Astrocyte (in vitro differentiated cells and primary cell): Measurements from ENCODE around the gene KRT86.

Experiments
- EZH2 ChIP-seq: IDR thresholded peaks from 2 replicates; pipeline ENCODE4 v1.6.1; 2012; ENCODE audit warnings: mild to moderate bottlenecking, low read length, inconsistent platforms; ENCODE audit not compliant: insufficient read depth
- TF ChIP-seq, protein P1 (sequence below): IDR thresholded peaks from 2 replicates; pipeline ENCODE4 v1.5.1; 2011; ENCODE audit warnings: low read depth, mild to moderate bottlenecking, inconsistent platforms, low read length, moderate library complexity; ENCODE audit not compliant: insufficient read depth

DNA sequence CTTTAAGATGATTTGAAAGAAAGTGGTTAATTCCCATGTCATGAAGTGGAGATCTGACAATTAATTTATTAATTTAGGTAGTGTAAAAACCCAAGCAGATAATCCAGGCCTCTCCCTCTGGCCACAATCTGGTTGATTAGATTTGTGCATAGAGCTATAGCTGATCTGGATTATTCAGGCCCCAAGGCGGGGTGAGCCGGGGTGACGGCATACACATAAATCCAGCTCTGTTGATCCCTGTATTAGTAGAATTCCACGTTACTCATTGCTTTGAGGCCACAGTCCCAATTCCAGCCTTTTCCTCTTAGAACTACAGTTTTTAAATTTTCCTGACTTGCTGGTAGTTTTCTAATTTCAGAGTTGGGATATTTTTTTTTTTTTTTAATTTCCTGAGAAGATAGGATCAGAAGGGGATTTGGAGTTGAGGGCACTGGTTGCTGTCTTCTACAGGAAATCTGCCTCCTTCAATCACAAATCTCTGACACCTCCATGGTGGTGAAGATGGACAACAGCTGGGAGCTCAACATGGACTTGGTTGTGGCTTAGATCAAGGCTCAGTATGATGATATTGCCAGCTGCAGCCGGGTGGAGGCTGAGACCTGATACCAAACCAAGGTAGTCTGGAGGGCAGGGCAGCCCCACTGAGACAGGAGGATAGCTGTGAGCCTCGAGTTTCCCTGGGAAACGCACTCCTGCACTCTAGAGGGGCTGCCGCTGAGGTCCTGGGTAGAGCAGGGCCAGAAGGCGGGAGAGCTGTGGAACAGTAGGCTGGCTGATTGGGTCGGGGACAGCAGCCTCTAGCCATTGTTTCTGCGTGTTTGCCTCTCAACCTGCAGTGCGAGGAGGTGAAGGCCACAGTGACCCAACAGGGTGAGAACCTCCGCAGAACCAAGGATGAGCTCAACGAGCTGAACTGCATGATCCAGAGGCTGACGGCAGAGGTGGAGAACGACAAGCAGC lies 73.4 kb downstream of the KRT86 start:
- no peak for TF ChIP-seq EZH2
- TF ChIP-seq, protein P1, sequence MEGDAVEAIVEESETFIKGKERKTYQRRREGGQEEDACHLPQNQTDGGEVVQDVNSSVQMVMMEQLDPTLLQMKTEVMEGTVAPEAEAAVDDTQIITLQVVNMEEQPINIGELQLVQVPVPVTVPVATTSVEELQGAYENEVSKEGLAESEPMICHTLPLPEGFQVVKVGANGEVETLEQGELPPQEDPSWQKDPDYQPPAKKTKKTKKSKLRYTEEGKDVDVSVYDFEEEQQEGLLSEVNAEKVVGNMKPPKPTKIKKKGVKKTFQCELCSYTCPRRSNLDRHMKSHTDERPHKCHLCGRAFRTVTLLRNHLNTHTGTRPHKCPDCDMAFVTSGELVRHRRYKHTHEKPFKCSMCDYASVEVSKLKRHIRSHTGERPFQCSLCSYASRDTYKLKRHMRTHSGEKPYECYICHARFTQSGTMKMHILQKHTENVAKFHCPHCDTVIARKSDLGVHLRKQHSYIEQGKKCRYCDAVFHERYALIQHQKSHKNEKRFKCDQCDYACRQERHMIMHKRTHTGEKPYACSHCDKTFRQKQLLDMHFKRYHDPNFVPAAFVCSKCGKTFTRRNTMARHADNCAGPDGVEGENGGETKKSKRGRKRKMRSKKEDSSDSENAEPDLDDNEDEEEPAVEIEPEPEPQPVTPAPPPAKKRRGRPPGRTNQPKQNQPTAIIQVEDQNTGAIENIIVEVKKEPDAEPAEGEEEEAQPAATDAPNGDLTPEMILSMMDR = no peak
